Stomach (tissue), 19 donors: Measurements from ENCODE around the gene TAF11L14. TPM values are rescaled to one million over a fixed set of nuclear protein-coding genes. Genes with fewer than 3 reads are reported as not detected.
"Not testable (repeated sequence)": the region's sequence is repeated elsewhere in the genome, so short reads cannot be mapped to it uniquely, and the experiment has no call there.

Experiments
- DNase-seq, 2 donors: peaks; one replicate each; pipeline versions ENCODE4 v3.0.0 to v3.0.0-alpha.2; 2013 to 2019
- H3K27ac ChIP-seq, 5 donors: fragments of 200-600 bp in 4 of 5; sonication (generic) in 4 of 5; one replicate each; pipeline ENCODE4 v1.5.1; 2013 to 2019; ENCODE audit warnings: mild to moderate bottlenecking in 1 of 5, moderate library complexity in 1 of 5
- H3K27me3 ChIP-seq, 3 donors: fragments of 200-600 bp; sonication (generic); one replicate each; pipeline ENCODE4 v1.5.1; 2017 to 2019; ENCODE audit warnings: mixed run types in 1 of 3
- H3K36me3 ChIP-seq, 4 donors: fragments of 200-600 bp; sonication (generic); 1 replicate in 3 of 4; 2 replicates in 1 of 4; pipeline ENCODE4 v1.5.1; 2016 to 2019
- H3K4me1 ChIP-seq, 4 donors: fragments of 200-600 bp; sonication (generic); one replicate each; pipeline ENCODE4 v1.5.1; 2016 to 2019
- H3K4me3 ChIP-seq, 4 donors: fragments of 200-600 bp; sonication (generic) in 3 of 4; one replicate each; pipeline ENCODE4 v1.5.1; 2016 to 2019; ENCODE audit warnings: mild to moderate bottlenecking in 1 of 4
- H3K9me3 ChIP-seq, 4 donors: fragments of 200-600 bp; sonication (generic); one replicate each; pipeline ENCODE4 v1.5.1; 2016 to 2019
- EP300 ChIP-seq: sonication (generic); formaldehyde crosslinking; IDR thresholded peaks from one replicate; pipeline ENCODE4 v1.6.1; 2017; ENCODE audit warnings: antibody characterized with exemption
- POLR2A ChIP-seq, 4 donors: fragments of 450-650 bp; IDR thresholded peaks; one replicate each; pipeline ENCODE4 v1.6.1; 2016; ENCODE audit warnings: antibody characterized with exemption in 4 of 4, control low read depth in 2 of 4, mild to moderate bottlenecking in 1 of 4, moderate library complexity in 1 of 4
- POLR2AphosphoS5 ChIP-seq, 3 donors: sonication (generic); formaldehyde crosslinking; IDR thresholded peaks; one replicate each; pipeline ENCODE4 v1.6.1; 2016; ENCODE audit warnings: antibody characterized with exemption in 3 of 3
- WGBS, 5 donors: extraction: QIAGEN DNeasy Blood & Tissue Kit in 3 of 5; methylation state at CpG; one replicate each; pipeline versions ENCODE4 v1.1.5 to v1.1.7; 2013 to 2018; 5-methylcytosine and 5-hydroxymethylcytosine counted together
- intact Hi-C: fragments of 100-400 bp; cut with DNase I; formaldehyde crosslinking; loops from one replicate; pipeline ENCODE4 v1.15.1; 2023; ENCODE audit warnings: low total_unique reads
- long read RNA-seq, 10 donors: transcript quantifications; one replicate each; lab custom pipeline, GENCODE V29; 2026
- polyA plus RNA-seq, 3 donors: library from polyadenylated mRNA; stranded (reverse); fragments of 200-250 nt; gene quantifications; one replicate each; pipeline ENCODE4 v1.2.3, GENCODE V29; 2013
- total RNA-seq, 5 donors: library from RNA; depleted of rRNA; stranded (reverse); fragments of >200 nt; gene quantifications; one replicate each; pipeline versions ENCODE4 v1.1.0 to v1.2.3, GENCODE V29; 2014 to 2016
- TF ChIP-seq, protein P1 (sequence below), 7 experiments: fragments of 450-650 bp in 4 of 7; fragments of 200-600 bp in 3 of 7; sonication (generic) in 3 of 7; IDR thresholded peaks; one replicate each; pipeline ENCODE4 v1.5.1; 2016 to 2019; ENCODE audit warnings: antibody characterized with exemption in 7 of 7, control low read depth in 2 of 7, mild to moderate bottlenecking in 1 of 7
- donor health status: healthy with polysubstance abuse.
- donor health status: Bipolar disorder and iron deficiency.
- donor health status: healthy.

Gene TAF11L14
- not detected for total RNA-seq
- not detected for polyA plus RNA-seq
- long read RNA-seq, donor 1: 0 reads
- long read RNA-seq, donor 2: 0 reads
- long read RNA-seq, donor 3: 0 reads
- long read RNA-seq, donor 4: 0 reads
- long read RNA-seq, donor 5: 0 reads
- long read RNA-seq, donor 6: 0 reads
- long read RNA-seq, donor 7: 0 reads
- long read RNA-seq, donor 8: 0 reads
- long read RNA-seq, donor 9: 0 reads
- long read RNA-seq, donor 10: 0 reads

DNA sequence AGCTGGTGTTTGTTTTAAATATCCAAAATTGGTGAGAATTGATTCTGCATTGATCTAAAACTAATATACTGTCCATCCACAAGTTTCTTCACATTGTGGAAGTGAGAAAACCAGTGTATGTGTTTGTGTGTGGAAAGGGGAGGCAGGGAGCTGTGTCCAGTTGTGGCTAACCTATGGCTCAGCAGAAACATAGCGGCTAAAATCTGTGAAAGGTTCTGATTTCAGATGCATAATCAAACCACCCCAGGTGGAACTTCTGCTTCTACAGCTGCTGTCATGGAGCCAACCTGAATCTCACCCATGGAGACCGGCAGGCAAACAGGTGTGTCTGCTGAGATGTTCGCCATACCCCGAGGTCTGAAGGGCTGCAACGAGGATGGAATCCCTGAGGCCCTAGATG, at the start of gene TAF11L14:
TSS of gene TAF11L14 (plus strand) at position 301 of the 400 bp plus-strand sequence.
- 83 to 95% (median 88%) methylated on average over 4 to 5 of the region's 5 CpGs for WGBS, 5 donors
- H3K4me1 ChIP-seq: no peaks in the 10 kb centered on the region
- H3K27me3 ChIP-seq: no peaks in the 10 kb centered on the region
- intact Hi-C loops: no loop called here
- no peak for DNase-seq
- no peak within 1 kb of the TSS for H3K27ac ChIP-seq
- no peak within 1 kb of the TSS for H3K4me3 ChIP-seq
- H3K36me3 ChIP-seq: no peaks in the 10 kb centered on the region
- H3K9me3 ChIP-seq: no peaks in the 10 kb centered on the region
- TF ChIP-seq, protein P1, sequence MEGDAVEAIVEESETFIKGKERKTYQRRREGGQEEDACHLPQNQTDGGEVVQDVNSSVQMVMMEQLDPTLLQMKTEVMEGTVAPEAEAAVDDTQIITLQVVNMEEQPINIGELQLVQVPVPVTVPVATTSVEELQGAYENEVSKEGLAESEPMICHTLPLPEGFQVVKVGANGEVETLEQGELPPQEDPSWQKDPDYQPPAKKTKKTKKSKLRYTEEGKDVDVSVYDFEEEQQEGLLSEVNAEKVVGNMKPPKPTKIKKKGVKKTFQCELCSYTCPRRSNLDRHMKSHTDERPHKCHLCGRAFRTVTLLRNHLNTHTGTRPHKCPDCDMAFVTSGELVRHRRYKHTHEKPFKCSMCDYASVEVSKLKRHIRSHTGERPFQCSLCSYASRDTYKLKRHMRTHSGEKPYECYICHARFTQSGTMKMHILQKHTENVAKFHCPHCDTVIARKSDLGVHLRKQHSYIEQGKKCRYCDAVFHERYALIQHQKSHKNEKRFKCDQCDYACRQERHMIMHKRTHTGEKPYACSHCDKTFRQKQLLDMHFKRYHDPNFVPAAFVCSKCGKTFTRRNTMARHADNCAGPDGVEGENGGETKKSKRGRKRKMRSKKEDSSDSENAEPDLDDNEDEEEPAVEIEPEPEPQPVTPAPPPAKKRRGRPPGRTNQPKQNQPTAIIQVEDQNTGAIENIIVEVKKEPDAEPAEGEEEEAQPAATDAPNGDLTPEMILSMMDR (IDR thresholded peaks at IDR 0.05): no peak
- TF ChIP-seq POLR2AphosphoS5 (IDR thresholded peaks at IDR 0.05) (no peak), EP300 (no peak), POLR2A (IDR thresholded peaks at IDR 0.05) (no peak)

DNA sequence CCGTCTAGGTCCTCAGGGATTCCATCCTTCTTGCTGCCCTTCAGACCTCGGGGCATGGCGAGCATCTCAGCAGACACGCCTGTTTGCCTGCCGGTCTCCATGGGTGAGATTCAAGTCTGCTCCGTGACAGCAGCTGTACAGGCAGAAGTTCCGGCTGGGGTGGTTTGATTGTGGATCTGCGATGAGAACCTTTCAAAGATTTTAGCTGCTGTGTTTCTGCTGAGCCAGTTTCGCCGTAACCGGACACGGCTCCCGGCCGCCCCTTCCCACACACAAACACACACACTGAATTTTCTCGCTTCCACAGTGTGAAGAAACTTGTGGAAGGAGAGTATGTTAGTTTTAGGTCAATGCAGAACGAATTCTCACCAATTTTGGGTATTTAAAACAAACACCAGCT, 48.6 kb upstream of the TAF11L14 start, which contains the start of gene TAF11L7:
TSS of gene TAF11L7 (minus strand) at position 101 of the 400 bp plus-strand sequence.
- H3K27me3 ChIP-seq, H3K27ac ChIP-seq, H3K9me3 ChIP-seq, intact Hi-C loops, H3K4me1 ChIP-seq, H3K36me3 ChIP-seq, H3K4me3 ChIP-seq, DNase-seq: not testable (repeated sequence)
- WGBS, 5 donors: no CpG with 5 or more reads among the region's 16 CpGs

DNA sequence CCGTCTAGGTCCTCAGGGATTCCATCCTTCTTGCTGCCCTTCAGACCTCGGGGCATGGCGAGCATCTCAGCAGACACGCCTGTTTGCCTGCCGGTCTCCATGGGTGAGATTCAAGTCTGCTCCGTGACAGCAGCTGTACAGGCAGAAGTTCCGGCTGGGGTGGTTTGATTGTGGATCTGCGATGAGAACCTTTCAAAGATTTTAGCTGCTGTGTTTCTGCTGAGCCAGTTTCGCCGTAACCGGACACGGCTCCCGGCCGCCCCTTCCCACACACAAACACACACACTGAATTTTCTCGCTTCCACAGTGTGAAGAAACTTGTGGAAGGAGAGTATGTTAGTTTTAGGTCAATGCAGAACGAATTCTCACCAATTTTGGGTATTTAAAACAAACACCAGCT, 43.4 kb upstream of the TAF11L14 start, which contains the start of gene TAF11L8:
TSS of gene TAF11L8 (minus strand) at position 101 of the 400 bp plus-strand sequence.
- intact Hi-C loops, DNase-seq, H3K27ac ChIP-seq, H3K27me3 ChIP-seq, H3K36me3 ChIP-seq, H3K4me3 ChIP-seq, H3K4me1 ChIP-seq, H3K9me3 ChIP-seq: not testable (repeated sequence)
- no CpG with 5 or more reads among the region's 16 CpGs for WGBS, 5 donors

DNA sequence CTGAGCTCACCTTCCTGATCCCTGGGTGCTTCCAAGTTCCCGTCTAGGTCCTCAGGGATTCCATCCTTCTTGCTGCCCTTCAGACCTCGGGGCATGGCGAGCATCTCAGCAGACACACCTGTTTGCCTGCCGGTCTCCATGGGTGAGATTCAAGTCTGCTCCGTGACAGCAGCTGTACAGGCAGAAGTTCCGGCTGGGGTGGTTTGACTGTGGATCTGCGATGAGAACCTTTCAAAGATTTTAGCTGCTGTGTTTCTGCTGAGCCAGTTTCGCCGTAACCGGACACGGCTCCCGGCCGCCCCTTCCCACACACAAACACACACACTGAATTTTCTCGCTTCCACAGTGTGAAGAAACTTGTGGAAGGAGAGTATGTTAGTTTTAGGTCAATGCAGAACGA, 40.0 kb upstream of the TAF11L14 start, which contains the start of gene TAF11L9:
TSS of gene TAF11L9 (minus strand) at position 140 of the 400 bp plus-strand sequence.
- WGBS, 5 donors: 91 to 98% (median 92%) methylated on average over 5 to 13 of the region's 15 CpGs
- H3K4me3 ChIP-seq, H3K4me1 ChIP-seq, H3K36me3 ChIP-seq, intact Hi-C loops, DNase-seq, H3K27ac ChIP-seq, H3K27me3 ChIP-seq, H3K9me3 ChIP-seq: not testable (repeated sequence)

DNA sequence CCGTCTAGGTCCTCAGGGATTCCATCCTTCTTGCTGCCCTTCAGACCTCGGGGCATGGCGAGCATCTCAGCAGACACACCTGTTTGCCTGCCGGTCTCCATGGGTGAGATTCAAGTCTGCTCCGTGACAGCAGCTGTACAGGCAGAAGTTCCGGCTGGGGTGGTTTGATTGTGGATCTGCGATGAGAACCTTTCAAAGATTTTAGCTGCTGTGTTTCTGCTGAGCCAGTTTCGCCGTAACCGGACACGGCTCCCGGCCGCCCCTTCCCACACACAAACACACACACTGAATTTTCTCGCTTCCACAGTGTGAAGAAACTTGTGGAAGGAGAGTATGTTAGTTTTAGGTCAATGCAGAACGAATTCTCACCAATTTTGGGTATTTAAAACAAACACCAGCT, 36.5 kb upstream of the TAF11L14 start, which contains the start of gene TAF11L10:
TSS of gene TAF11L10 (minus strand) at position 101 of the 400 bp plus-strand sequence.
- H3K4me1 ChIP-seq, H3K4me3 ChIP-seq, H3K36me3 ChIP-seq, DNase-seq, intact Hi-C loops, H3K9me3 ChIP-seq, H3K27ac ChIP-seq, H3K27me3 ChIP-seq: not testable (repeated sequence)
- WGBS, 5 donors: no CpG with 5 or more reads among the region's 15 CpGs

DNA sequence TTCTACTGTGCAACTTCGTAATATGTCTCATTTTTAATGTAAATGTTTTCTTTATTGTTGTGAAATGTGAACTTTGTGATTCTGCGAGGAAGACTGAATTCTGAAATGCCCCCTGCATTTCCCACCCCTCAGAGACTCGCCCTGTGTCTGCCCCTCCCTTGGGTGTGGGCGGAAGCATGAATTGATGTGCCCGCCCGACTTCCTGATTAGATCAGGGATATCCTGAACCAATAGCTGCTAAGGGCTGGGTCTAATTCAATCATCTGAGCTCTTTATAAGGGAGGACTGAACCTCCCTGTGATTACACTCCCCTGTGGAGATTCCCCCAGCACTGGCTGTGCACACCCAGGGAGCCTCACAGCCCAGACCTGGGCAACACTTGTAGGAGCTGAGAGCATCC, 30.4 kb upstream of the TAF11L14 start, which contains the start of gene TAF11L11:
TSS of gene TAF11L11 (plus strand) at position 304 of the 400 bp plus-strand sequence.
- intact Hi-C loops, H3K4me1 ChIP-seq, H3K27ac ChIP-seq, DNase-seq, H3K27me3 ChIP-seq, H3K36me3 ChIP-seq, H3K9me3 ChIP-seq, H3K4me3 ChIP-seq: not testable (repeated sequence)
- WGBS, 5 donors: 43 to 67% (median 57%) methylated on average over 6 of the region's 6 CpGs

DNA sequence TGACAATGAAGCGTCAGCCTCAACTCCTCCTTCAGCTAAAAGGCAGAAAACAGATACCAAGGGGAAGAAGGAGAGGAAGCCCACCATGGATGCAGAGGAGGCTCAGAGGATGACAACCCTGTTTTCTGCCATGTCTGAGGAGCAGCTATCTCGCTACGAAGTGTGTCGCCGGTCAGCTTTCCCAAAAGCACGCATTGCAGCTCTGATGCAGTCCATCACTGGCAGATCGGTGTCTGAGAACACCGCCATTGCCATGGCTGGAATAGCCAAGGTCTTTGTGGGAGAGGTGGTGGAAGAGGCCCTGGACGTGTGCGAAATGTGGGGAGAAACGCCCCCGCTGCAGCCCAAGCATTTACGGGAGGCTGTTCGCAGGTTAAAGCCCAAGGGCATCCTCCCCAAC, 29.3 kb upstream of the TAF11L14 start:
- Histone ChIP-seq H3K36me3 (no peaks in the 10 kb centered on the region), H3K9me3 (peaks cover 0 to 4% (median 0%) of the 10 kb centered on the region in 4 donors), H3K27me3 (no peaks in the 10 kb centered on the region), H3K4me3 (no peak overlapping the region), H3K27ac (no peak overlapping the region), H3K4me1 (no peaks in the 10 kb centered on the region)
- intact Hi-C loops: no loop called here
- TF ChIP-seq, protein P1 (IDR thresholded peaks at IDR 0.05): no peak
- TF ChIP-seq EP300 (no peak), POLR2AphosphoS5 (IDR thresholded peaks at IDR 0.05) (no peak), POLR2A (IDR thresholded peaks at IDR 0.05) (no peak)
- 94 to 96% (median 95%) methylated on average over 13 to 14 of the region's 14 CpGs for WGBS, 5 donors
- no peak for DNase-seq

DNA sequence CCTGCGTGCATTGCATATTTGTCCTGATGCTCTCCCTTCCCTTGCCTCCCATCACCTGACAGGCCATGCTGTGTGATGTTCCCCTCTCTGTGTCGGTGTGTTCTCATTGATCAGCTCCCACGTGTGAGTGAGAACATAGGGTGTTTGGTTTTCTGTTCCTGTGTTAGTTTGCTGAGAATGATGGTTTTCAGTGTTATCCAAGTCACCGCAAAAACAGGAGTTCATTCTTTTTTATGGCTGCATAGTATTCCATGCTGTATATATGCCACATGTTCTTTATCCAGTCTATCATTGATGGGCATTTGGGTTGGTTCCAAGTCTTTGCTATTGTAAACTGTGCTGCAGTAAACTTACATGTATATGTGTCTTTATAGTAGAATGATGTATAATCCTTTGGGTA, 26.8 kb upstream of the TAF11L14 start:
- 80 to 94% (median 91%) methylated on average over 3 to 4 of the region's 4 CpGs for whole genome bisulfite sequencing, 5 donors
- H3K36me3 ChIP-seq, H3K9me3 ChIP-seq, H3K4me3 ChIP-seq, intact Hi-C loops, H3K27ac ChIP-seq, H3K4me1 ChIP-seq, DNase-seq, H3K27me3 ChIP-seq: not testable (repeated sequence)

DNA sequence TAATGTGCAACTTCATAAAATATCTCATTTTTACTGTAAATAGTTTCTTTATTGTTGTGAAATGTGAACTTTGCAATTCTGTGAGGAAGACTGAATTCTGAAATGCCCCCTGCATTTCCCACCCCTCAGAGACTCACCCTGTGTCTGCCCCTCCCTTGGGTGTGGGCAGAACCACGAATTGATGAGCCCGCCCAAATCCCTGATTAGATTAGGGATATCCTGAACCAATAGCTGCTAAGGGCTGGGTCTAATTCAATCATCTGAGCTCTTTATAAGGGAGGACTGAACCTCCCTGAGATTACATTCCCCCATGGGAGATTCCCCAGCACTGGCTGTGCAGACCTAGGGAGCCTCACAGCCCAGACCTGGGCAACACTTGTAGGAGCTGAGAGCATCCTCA, 24.2 kb upstream of the TAF11L14 start, which contains the start of gene TAF11L12:
TSS of gene TAF11L12 (plus strand) at position 301 of the 400 bp plus-strand sequence.
- intact Hi-C loops, H3K27me3 ChIP-seq, H3K4me3 ChIP-seq, H3K27ac ChIP-seq, H3K9me3 ChIP-seq, H3K4me1 ChIP-seq, DNase-seq, H3K36me3 ChIP-seq: not testable (repeated sequence)
- 43 to 80% (median 60%) methylated on average over 1 to 2 of the region's 2 CpGs for WGBS, 5 donors
